Measurements from ENCODE around the gene CATSPERE.
"Not testable (repeated sequence)": the region's sequence is repeated elsewhere in the genome, so short reads cannot be mapped to it uniquely, and the experiment has no call there.

CATSPERE gene

GRCh38 chr1:244672946-244673682 is 212.0 kb downstream of the CATSPERE start:
- DNase-seq (ENCODE audit: low read depth) = no peak
- H3K4me3 ChIP-seq (ENCODE audit: low read depth, low read length) = no peak overlapping the region
- TF ChIP-seq CTCF (IDR thresholded peaks at IDR 0.05; ENCODE audit: low read depth, low read length, missing control alignments) = no peak

DNA sequence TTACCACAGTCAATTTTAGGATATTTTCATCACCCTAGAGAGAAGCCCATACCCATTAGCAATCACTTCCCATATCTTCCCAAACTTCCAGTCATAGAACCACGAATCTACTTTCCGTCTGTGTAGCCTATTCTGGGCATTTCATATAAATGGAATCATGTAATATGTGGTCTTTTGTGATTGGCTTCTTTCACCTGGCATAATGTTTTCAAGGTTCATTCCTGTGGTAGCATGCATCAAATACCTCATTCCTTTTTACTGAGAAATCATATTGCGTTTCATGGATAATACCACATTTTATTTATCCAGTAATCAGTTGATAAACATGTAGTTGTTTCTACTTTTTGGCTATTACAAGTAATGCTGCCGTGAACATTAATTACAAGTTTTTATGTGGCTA is 213.4 kb downstream of the CATSPERE start:
- H3K4me3 ChIP-seq (ENCODE audit: low read depth, low read length) = no peak overlapping the region
- no peak for TF ChIP-seq CTCF (IDR thresholded peaks at IDR 0.05; ENCODE audit: low read depth, low read length, missing control alignments)
- DNase-seq (ENCODE audit: low read depth) = no peak

DNA sequence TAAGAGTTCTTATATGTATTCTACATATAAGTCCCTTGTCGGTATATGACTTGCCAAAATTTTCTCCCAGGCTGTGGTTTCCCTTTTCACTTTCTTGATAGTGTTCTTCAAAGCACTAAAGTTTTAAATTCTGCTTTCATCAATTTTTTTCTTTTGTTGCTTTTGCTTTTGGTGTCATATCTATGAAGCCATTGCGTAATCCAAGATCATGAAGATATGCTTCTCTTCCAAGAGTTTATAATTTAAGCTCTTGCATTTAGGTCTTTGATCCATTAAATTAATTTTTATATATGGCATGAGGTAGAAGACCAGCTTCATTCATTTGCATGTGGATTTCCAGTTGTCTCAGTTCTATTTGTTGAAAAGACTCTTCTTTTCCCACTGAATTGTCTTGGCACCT is 214.1 kb downstream of the CATSPERE start:
- no peak for DNase-seq (ENCODE audit: low read depth)
- no peak for TF ChIP-seq CTCF (IDR thresholded peaks at IDR 0.05; ENCODE audit: low read depth, low read length, missing control alignments)
- no peak overlapping the region for H3K4me3 ChIP-seq (ENCODE audit: low read depth, low read length)

GRCh38 chr1:244678697-244679096 is 217.6 kb downstream of the CATSPERE start:
- DNase-seq (ENCODE audit: low read depth) = no peak
- no peak for TF ChIP-seq CTCF (IDR thresholded peaks at IDR 0.05; ENCODE audit: low read depth, low read length, missing control alignments)
- no peak overlapping the region for H3K4me3 ChIP-seq (ENCODE audit: low read depth, low read length)

GRCh38 chr1:244680667-244681066 is 219.6 kb downstream of the CATSPERE start:
- DNase-seq (ENCODE audit: low read depth) = no peak
- TF ChIP-seq CTCF (IDR thresholded peaks at IDR 0.05; ENCODE audit: low read depth, low read length, missing control alignments) = no peak
- H3K4me3 ChIP-seq (ENCODE audit: low read depth, low read length) = no peak overlapping the region

DNA sequence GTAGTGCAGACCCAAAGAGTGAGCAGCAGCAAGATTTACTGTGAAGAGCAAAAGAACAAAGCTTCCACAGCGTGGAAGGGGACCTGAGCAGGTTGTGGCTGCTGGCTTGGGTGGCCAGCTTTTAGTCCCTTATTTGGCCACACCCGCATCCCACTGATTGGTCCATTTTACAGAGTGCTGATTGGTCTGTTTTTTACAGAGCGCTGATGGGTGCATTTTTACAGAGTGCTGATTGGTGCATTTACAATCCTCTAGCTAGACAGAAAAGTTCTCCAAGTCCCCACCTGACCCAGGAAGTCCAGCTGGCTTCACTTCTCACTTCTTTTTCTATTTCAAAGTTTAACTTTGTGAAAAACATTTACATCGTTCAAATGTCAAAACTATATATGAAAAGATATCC is 221.0 kb downstream of the CATSPERE start:
- DNase-seq (ENCODE audit: low read depth); H3K4me3 ChIP-seq (ENCODE audit: low read depth, low read length): not testable (repeated sequence)

All from GM12864 (cell line).